Progenitor cell of endocrine pancreas (in vitro differentiated cells): ENCODE results near the gene SLC27A5. TPM values are rescaled to one million over a fixed set of nuclear protein-coding genes. Genes with fewer than 3 reads are reported as not detected.

Experiments
- DNase-seq: peaks from one replicate; pipeline ENCODE4 v3.0.0; 2021; ENCODE audit warnings: low spot score; ENCODE audit not compliant: unreplicated experiment
- H3K27ac Mint-ChIP-seq: 2 replicates; pipeline ENCODE4 v1.8.0; 2021; ENCODE audit warnings: mild to moderate bottlenecking, moderate library complexity, mixed read lengths
- H3K27me3 Mint-ChIP-seq: 2 replicates; pipeline ENCODE4 v1.8.0; 2021; ENCODE audit warnings: mixed read lengths
- H3K36me3 Mint-ChIP-seq: 2 replicates; pipeline ENCODE4 v1.8.0; 2022; ENCODE audit warnings: mixed read lengths; ENCODE audit not compliant: insufficient read depth
- H3K4me1 Mint-ChIP-seq: 2 replicates; pipeline ENCODE4 v1.8.0; 2021; ENCODE audit warnings: low read depth, mixed read lengths
- H3K4me3 Mint-ChIP-seq: 2 replicates; pipeline ENCODE4 v1.8.0; 2021; ENCODE audit warnings: low read depth, mild to moderate bottlenecking, moderate library complexity, mixed read lengths
- H3K9me3 Mint-ChIP-seq: 2 replicates; pipeline ENCODE4 v1.8.0; 2021; ENCODE audit warnings: low read depth, mixed read lengths
- total RNA-seq: library from RNA; stranded (reverse); gene quantifications from 2 replicates; pipeline ENCODE4 v1.2.1, GENCODE V29; 2021
- TF ChIP-seq, protein P1 (sequence below): fragments of 200-600 bp; sonication (generic); IDR thresholded peaks from one replicate; pipeline ENCODE4 v1.5.0; 2021; ENCODE audit warnings: antibody characterized with exemption, mild to moderate bottlenecking; ENCODE audit not compliant: unreplicated experiment

Gene SLC27A5
- total RNA-seq, 1 donor from 2014 or later = 9.9 TPM

DNA sequence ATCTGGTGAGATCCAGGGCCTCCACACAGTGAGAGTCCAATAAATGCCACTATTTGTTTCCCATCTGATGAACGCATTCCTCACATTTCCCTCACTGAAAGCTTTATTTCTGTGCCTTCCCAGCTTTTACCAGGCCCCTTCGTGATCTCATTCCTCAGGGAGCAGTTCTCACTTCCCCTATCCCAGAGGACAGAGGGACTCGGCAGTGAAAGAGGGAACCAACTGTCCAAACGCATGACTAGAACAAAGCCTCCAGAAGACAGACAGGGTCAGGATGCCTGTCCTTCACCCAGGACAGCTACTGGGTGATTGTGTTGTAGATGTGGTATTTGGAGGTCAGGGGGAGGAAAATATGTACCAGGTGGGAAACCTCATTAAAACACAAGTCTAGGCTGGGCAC is 9.9 kb upstream of the SLC27A5 start:
- DNase-seq = no peak
- peak overlapping the region; percentile 61 for H3K4me3 Mint-ChIP-seq
- peaks cover 24% of the 10 kb centered on the region for H3K4me1 Mint-ChIP-seq
- H3K27me3 Mint-ChIP-seq = no peaks in the 10 kb centered on the region
- H3K9me3 Mint-ChIP-seq = no peaks in the 10 kb centered on the region
- no peaks in the 10 kb centered on the region for H3K36me3 Mint-ChIP-seq
- TF ChIP-seq, protein P1, sequence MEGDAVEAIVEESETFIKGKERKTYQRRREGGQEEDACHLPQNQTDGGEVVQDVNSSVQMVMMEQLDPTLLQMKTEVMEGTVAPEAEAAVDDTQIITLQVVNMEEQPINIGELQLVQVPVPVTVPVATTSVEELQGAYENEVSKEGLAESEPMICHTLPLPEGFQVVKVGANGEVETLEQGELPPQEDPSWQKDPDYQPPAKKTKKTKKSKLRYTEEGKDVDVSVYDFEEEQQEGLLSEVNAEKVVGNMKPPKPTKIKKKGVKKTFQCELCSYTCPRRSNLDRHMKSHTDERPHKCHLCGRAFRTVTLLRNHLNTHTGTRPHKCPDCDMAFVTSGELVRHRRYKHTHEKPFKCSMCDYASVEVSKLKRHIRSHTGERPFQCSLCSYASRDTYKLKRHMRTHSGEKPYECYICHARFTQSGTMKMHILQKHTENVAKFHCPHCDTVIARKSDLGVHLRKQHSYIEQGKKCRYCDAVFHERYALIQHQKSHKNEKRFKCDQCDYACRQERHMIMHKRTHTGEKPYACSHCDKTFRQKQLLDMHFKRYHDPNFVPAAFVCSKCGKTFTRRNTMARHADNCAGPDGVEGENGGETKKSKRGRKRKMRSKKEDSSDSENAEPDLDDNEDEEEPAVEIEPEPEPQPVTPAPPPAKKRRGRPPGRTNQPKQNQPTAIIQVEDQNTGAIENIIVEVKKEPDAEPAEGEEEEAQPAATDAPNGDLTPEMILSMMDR = no peak
- H3K27ac Mint-ChIP-seq = peak overlapping the region; percentile 96

DNA sequence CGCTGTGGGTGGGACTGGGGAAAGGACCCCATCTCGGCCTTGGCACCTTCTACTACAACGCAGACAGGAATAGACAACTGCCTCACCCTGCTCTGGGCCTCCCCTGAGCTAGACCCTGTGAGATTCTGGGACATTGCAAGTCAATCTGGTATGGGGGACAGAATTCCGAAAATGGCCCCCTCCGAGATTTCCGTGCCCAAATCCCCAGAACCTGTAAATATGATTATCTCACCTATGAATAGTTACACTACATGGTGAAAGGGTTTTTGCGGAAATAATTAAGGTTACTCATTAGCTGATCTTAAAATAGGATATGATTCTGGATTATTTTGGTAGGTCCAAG is 8.4 kb upstream of the SLC27A5 start:
- TF ChIP-seq, protein P1 = no peak

DNA sequence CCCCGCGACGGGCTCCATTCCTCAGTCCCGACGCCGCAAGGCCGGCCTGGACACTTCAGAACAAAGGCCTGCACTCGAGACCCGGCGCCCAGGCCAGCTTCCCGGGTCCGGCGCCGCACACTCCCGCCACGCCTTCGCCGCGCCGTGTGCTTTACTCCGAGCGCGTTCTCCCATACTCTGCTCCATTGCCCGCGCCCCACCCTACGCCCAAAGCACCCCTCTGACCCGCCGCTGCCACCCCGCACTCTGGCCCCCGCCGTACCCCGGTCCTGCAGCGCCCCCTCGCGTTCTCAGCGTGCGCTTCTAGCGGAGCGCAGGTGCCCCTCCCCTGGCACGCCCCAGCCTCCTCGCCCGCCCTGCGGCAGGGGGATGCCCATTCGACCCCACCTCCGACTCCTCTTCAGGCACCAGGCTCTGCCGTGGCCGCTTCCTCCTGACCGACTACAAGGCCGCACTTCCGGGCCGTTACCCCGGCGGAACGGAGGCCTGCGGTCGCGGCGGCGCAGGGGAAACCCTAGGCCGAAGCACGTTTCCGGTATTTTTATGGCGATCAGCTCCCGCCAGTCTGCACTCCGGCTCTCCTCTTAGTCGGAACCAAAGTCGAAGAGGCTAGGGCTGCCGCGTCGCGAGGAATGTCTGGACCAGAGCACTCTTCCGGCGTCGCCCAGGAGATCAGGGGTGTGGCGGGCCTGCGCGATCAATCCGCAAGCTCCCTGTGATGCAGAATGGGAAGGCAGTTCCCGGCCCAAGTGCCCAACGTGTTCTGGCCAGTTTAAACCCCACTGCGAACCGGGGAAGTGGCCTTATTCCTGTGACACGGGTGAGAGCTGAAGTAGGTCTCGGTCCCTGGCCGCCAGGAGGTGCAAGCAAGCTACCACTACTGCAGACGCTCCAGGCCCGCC is 7.8 kb upstream of the SLC27A5 start, which contains the start of gene ZBTB45:
TSS of gene ZBTB45 (minus strand) at position 456 of the 902 bp plus-strand sequence. CDS start 2,137 bp downstream, outside the sequence.
- Mint-ChIP-seq H3K27me3 (no peaks in the 10 kb centered on the region), H3K36me3 (peaks cover 3% of the 10 kb centered on the region), H3K9me3 (no peaks in the 10 kb centered on the region), H3K4me3 (peak within 1 kb of the TSS; percentile 97), H3K27ac (peak within 1 kb of the TSS; percentile 99), H3K4me1 (peaks cover 31% of the 10 kb centered on the region)
- TF ChIP-seq, protein P1 = peak; percentile 56
- DNase-seq = peak; percentile 89

More for the DNA sequence above, 8.4 kb upstream of the SLC27A5 start:
- Mint-ChIP-seq H3K27me3 (no peaks in the 10 kb centered on the region), H3K27ac (peak overlapping the region; percentile 99), H3K9me3 (no peaks in the 10 kb centered on the region), H3K36me3 (peaks cover 3% of the 10 kb centered on the region), H3K4me1 (peaks cover 29% of the 10 kb centered on the region), H3K4me3 (peak overlapping the region; percentile 97)
- DNase-seq = no peak

DNA sequence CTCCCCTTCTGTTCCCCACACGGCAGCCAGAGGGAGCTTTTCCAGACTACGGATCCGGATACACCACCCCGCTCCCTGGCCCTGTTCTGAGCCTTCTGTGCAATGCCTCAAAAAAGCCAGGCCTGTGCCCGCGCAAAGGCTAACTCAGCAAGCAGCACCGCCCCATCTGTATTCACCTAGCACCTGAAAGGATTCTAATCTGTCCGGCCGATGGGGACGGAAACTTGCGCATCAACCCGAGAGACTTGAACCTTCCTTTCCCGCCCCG is 7.2 kb upstream of the SLC27A5 start:
- peaks cover 3% of the 10 kb centered on the region for H3K36me3 Mint-ChIP-seq
- peak overlapping the region; percentile 97 for H3K4me3 Mint-ChIP-seq
- DNase-seq = peak; percentile 51
- H3K9me3 Mint-ChIP-seq = no peaks in the 10 kb centered on the region
- H3K27ac Mint-ChIP-seq = peak overlapping the region; percentile 99
- H3K4me1 Mint-ChIP-seq = peaks cover 32% of the 10 kb centered on the region
- no peaks in the 10 kb centered on the region for H3K27me3 Mint-ChIP-seq
- TF ChIP-seq, protein P1 = peak; percentile 62

DNA sequence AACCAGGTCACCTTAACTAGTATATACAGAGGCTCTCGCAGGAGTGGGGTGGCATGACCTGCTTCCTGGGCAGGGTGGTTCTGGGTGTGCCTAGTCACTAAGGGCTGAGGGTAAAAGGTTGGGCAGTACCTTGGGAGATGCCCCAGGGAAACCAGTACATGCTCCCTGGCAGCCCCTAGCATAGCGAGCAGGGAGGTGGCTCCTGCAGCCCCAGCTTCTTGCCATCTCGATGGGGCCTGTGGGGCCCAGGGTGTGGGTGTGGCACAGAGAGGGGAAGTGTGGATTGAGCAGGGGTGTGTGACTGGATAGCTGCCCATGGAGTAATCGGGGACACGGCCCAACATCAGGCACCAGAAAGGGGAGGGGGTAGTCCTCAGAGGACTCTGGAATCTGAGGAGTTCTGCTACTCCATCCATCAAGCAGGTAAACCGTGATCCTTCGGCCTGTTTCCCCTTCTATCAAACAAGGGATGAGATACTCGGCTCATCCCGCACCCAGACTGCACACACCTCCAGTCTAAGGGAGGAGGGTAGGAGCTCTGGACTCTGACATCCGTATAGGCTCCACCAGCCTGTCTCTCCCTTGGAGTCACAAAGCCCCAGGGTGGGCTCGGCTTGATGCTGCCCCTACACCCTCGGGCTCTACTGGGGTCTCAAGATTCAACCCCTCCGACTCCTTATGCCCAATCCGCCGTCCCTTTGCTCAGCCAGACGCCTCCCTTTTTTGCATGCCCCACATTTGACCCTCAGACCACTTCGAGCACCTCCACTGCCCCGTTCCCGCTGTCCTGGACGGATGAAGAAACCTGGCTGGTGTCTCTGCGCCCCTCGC is 6.7 kb upstream of the SLC27A5 start:
- DNase-seq = no peak
- H3K36me3 Mint-ChIP-seq = peaks cover 3% of the 10 kb centered on the region
- no peaks in the 10 kb centered on the region for H3K9me3 Mint-ChIP-seq
- H3K4me1 Mint-ChIP-seq = peaks cover 33% of the 10 kb centered on the region
- TF ChIP-seq, protein P1 = no peak
- no peaks in the 10 kb centered on the region for H3K27me3 Mint-ChIP-seq
- peak overlapping the region; percentile 97 for H3K4me3 Mint-ChIP-seq
- peak overlapping the region; percentile 99 for H3K27ac Mint-ChIP-seq
